ENCODE measurements around the gene SLC28A2. TPM values are rescaled to one million over a fixed set of nuclear protein-coding genes. Genes with fewer than 3 reads are reported as not detected.

SLC28A2 gene
- total RNA-seq, 1 experiment from 2014 or later: not detected

DNA sequence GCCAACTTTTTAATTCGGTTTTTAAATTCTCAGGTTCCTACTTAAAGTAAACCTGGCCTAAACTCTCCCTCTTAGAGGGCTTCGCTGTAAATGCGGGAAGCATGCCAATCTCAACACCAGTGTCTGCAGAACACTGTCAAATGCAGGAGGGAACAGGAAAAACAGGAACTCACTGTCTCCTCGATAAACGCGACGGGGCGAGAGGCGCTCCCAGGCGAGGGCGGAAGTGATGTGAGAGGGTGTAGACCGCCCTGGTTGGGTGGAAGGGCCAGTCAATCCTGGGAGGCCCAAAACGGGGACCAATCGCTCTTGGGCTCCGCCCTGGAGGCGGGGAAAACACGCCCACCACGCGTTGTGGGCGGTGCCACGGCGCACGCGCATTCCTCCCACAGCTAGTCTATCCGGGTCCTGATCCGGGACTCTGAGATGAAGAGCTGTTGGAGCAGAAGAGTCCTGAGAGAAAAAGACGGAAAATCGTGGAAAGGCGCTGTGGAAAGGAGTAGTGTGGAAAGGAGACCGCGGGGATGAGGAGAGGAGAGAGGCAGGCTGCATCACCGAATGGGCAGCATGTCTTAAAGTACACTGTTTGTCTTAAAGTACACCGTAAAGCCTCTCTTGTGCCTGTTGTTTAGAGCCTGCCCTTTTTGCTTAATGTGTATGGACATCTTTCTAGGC lies 27.1 kb downstream of the SLC28A2 start:
- Mint-ChIP-seq H3K27me3 (ENCODE audit: low read depth) (peaks cover 13% of the 10 kb centered on the region), H3K36me3 (ENCODE audit: insufficient read depth in 1 of 3, low read depth in 3 of 3) (no peaks in the 10 kb centered on the region), H3K27ac (peak overlapping the region; percentile 58 to 80 (median 73)), H3K4me3 (peak overlapping the region; percentile 69 to 87), H3K4me1 (peaks cover 4 to 7% of the 10 kb centered on the region in 2 experiments; a peak in 3 of 4 replicates), H3K9me3 (no peaks in the 10 kb centered on the region)
- no peak overlapping the region for H3T11ph ChIP-seq (ENCODE audit: low read length)
- H2BK20ac ChIP-seq (ENCODE audit: low read depth, low read length, poor library complexity, severe bottlenecking): no peak overlapping the region
- H3K14ac ChIP-seq (ENCODE audit: insufficient read depth, low read length): no peak overlapping the region
- H3K4me1 ChIP-seq (ENCODE audit: insufficient read depth, low read length): no peaks in the 10 kb centered on the region
- peak overlapping the region; percentile 76 for H3K9ac ChIP-seq (ENCODE audit: extremely low read depth, insufficient read length, low read length)
- H3K23me2 ChIP-seq (ENCODE audit: insufficient read length, low read depth, low read length, poor library complexity, severe bottlenecking): no peaks in the 10 kb centered on the region
- no peak overlapping the region for H3K4ac ChIP-seq (ENCODE audit: low read depth, low read length)
- H4K20me1 ChIP-seq (ENCODE audit: control insufficient read depth, insufficient read depth, insufficient read length): no peaks in the 10 kb centered on the region
- peak; percentile 98 for DNase-seq
- no peak overlapping the region for H4K5ac ChIP-seq (ENCODE audit: insufficient read length, low read depth, low read length)
- H3K79me2 ChIP-seq (ENCODE audit: insufficient read depth, low read length): no peaks in the 10 kb centered on the region
- TF ChIP-seq, protein P1, sequence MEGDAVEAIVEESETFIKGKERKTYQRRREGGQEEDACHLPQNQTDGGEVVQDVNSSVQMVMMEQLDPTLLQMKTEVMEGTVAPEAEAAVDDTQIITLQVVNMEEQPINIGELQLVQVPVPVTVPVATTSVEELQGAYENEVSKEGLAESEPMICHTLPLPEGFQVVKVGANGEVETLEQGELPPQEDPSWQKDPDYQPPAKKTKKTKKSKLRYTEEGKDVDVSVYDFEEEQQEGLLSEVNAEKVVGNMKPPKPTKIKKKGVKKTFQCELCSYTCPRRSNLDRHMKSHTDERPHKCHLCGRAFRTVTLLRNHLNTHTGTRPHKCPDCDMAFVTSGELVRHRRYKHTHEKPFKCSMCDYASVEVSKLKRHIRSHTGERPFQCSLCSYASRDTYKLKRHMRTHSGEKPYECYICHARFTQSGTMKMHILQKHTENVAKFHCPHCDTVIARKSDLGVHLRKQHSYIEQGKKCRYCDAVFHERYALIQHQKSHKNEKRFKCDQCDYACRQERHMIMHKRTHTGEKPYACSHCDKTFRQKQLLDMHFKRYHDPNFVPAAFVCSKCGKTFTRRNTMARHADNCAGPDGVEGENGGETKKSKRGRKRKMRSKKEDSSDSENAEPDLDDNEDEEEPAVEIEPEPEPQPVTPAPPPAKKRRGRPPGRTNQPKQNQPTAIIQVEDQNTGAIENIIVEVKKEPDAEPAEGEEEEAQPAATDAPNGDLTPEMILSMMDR (conservative IDR thresholded peaks at IDR 0.05): no peak
- H2BK12ac ChIP-seq (ENCODE audit: insufficient read length, low read depth, low read length): no peak overlapping the region
- H3K27me3 ChIP-seq (ENCODE audit: insufficient read depth, low read length): no peaks in the 10 kb centered on the region
- H2AK5ac ChIP-seq (ENCODE audit: insufficient read length, low read length): no peak overlapping the region
- H3K18ac ChIP-seq (ENCODE audit: insufficient read length, low read depth, low read length): no peak overlapping the region
- no peaks in the 10 kb centered on the region for H3K9me3 ChIP-seq (ENCODE audit: control insufficient read depth, low read depth, low read length)
- no peak overlapping the region for H3K56ac ChIP-seq (ENCODE audit: insufficient read length, low read depth, low read length)
- WGBS (ENCODE audit: extremely low coverage, insufficient read length, low lambda C conversion rate): no CpG with 5 or more reads among the region's 33 CpGs
- no peak overlapping the region for H2BK15ac ChIP-seq (ENCODE audit: low read depth, low read length)
- H2BK120ac ChIP-seq (ENCODE audit: low read depth, low read length, poor library complexity, severe bottlenecking): no peak overlapping the region
- no peak overlapping the region for H4K91ac ChIP-seq (ENCODE audit: insufficient read length, low read depth, low read length)
- no peak overlapping the region for H3K27ac ChIP-seq (ENCODE audit: insufficient read length, low read depth, low read length)
- no peak overlapping the region for H3K23ac ChIP-seq (ENCODE audit: insufficient read length, low read depth, low read length)
- no peak overlapping the region for H4K8ac ChIP-seq (replicated peaks; ENCODE audit: insufficient read length, low read depth, low read length)
- peak overlapping the region; percentile 54 for H3K4me2 ChIP-seq (ENCODE audit: insufficient read depth, insufficient read length, low read length)
- H2AFZ ChIP-seq (ENCODE audit: low read length): no peak overlapping the region
- no peaks in the 10 kb centered on the region for H3K79me1 ChIP-seq (ENCODE audit: insufficient read depth, low read depth, low read length, poor library complexity, severe bottlenecking)
- no peak overlapping the region for H2BK5ac ChIP-seq (ENCODE audit: insufficient read length, low read length)

Measured in H9 (cell line).